Subcutaneous abdominal adipose tissue (tissue), 5 donors: ENCODE data around the gene GH1.
"Not testable (repeated sequence)": the region's sequence is repeated elsewhere in the genome, so short reads cannot be mapped to it uniquely, and the experiment has no call there.

ENCODE experiments used
- H3K27ac ChIP-seq: one replicate; pipeline ENCODE4 v1.7.0; 2013; ENCODE audit warnings: low read depth, mild to moderate bottlenecking, inconsistent platforms, low read length, moderate library complexity
- H3K27me3 ChIP-seq, 5 donors: one replicate each; pipeline ENCODE4 v1.7.0; 2013; ENCODE audit warnings: low read length in 5 of 5, inconsistent platforms in 1 of 5; ENCODE audit not compliant: control insufficient read depth in 5 of 5, insufficient read depth in 4 of 5
- H3K36me3 ChIP-seq, 5 donors: one replicate each; pipeline ENCODE4 v1.7.0; 2013; ENCODE audit warnings: low read length in 5 of 5; ENCODE audit not compliant: control insufficient read depth in 5 of 5, insufficient read depth in 5 of 5
- H3K4me1 ChIP-seq, 5 donors: one replicate each; pipeline ENCODE4 v1.7.0; 2013; ENCODE audit warnings: low read length in 5 of 5, mild to moderate bottlenecking in 3 of 5, moderate library complexity in 1 of 5; ENCODE audit not compliant: control insufficient read depth in 5 of 5, insufficient read depth in 5 of 5
- H3K4me3 ChIP-seq, 5 donors: one replicate each; pipeline ENCODE4 v1.7.0; 2013; ENCODE audit warnings: low read length in 5 of 5, low read depth in 1 of 5
- H3K9ac ChIP-seq, 5 donors: one replicate each; pipeline ENCODE4 v1.7.0; 2013; ENCODE audit warnings: low read length in 5 of 5, mild to moderate bottlenecking in 4 of 5, moderate library complexity in 3 of 5
- H3K9me3 ChIP-seq, 5 donors: one replicate each; pipeline ENCODE4 v1.7.0; 2013; ENCODE audit warnings: low read length in 5 of 5; ENCODE audit not compliant: control insufficient read depth in 5 of 5
- donor health status: healthy.
- donor health status: healthy.
- donor health status: healthy.
- donor health status: healthy.
- donor health status: healthy.

GH1 gene

GRCh38 chr17:63870292-63870665 lies 48.4 kb downstream of the GH1 start:
- not testable (repeated sequence) for H3K9ac ChIP-seq, H3K27me3 ChIP-seq, H3K9me3 ChIP-seq, H3K36me3 ChIP-seq, H3K27ac ChIP-seq, H3K4me3 ChIP-seq, H3K4me1 ChIP-seq

GRCh38 chr17:63869491-63870291 lies 48.9 kb downstream of the GH1 start:
- not testable (repeated sequence) for H3K36me3 ChIP-seq, H3K27me3 ChIP-seq, H3K4me1 ChIP-seq, H3K27ac ChIP-seq, H3K9me3 ChIP-seq, H3K9ac ChIP-seq, H3K4me3 ChIP-seq
